NCI-H345 (cell line): Measurements from ENCODE around the gene CNKSR1.

Source experiments
- DNase-seq: peaks from one replicate; lab custom pipeline; 2025; lab: John Stamatoyannopoulos, UW

The CNKSR1 gene

GRCh38 chr1:26160527-26161414 is 16.5 kb upstream of the CNKSR1 start:
- DNase-seq = no peak

- peak; percentile 7 for DNase-seq
Observed at GRCh38 chr1:26161415-26162219, 15.7 kb upstream of the CNKSR1 start.

- DNase-seq = no peak
Observed at GRCh38 chr1:26162220-26162709, 15.0 kb upstream of the CNKSR1 start.

- DNase-seq = no peak
Observed at GRCh38 chr1:26163684-26164035, 13.6 kb upstream of the CNKSR1 start.

GRCh38 chr1:26164036-26164860 is 13.0 kb upstream of the CNKSR1 start:
- peak; percentile 48 for DNase-seq

- DNase-seq = no peak
Observed at GRCh38 chr1:26164861-26165842, 12.1 kb upstream of the CNKSR1 start.

GRCh38 chr1:26166719-26167281 is 10.5 kb upstream of the CNKSR1 start:
- DNase-seq = no peak

- peak; percentile 64 for DNase-seq
Observed at GRCh38 chr1:26168410-26169197, 8.7 kb upstream of the CNKSR1 start, which contains the start of gene C1orf232. TSS of gene C1orf232 (minus strand) at chr1:26168963. CDS start at chr1:26168499, 464 bp downstream.

- DNase-seq = no peak
Observed at GRCh38 chr1:26169198-26169554, 8.1 kb upstream of the CNKSR1 start.

- DNase-seq = peak; percentile 93
Observed at GRCh38 chr1:26169669-26170471, 7.4 kb upstream of the CNKSR1 start, which contains the start of gene ZNF593. TSS of gene ZNF593 (plus strand) at chr1:26169908. CDS start at chr1:26169984, 76 bp downstream.

- no peak for DNase-seq
Observed at GRCh38 chr1:26170472-26170821, 6.8 kb upstream of the CNKSR1 start.

GRCh38 chr1:26171084-26172072 is 5.9 kb upstream of the CNKSR1 start, which contains the start of gene ZNF593OS:
TSS of gene ZNF593OS (minus strand) at chr1:26171832. CDS start at chr1:26171661, 171 bp downstream.
- no peak for DNase-seq

GRCh38 chr1:26175346-26175745 is 1.9 kb upstream of the CNKSR1 start:
- DNase-seq = no peak

GRCh38 chr1:26180010-26180506 is 2.8 kb downstream of the CNKSR1 start:
- DNase-seq = no peak

- DNase-seq = no peak
Observed at GRCh38 chr1:26181586-26182382, 4.5 kb downstream of the CNKSR1 start.

GRCh38 chr1:26182383-26182696 is 5.0 kb downstream of the CNKSR1 start:
- DNase-seq = no peak
